Measurements from ENCODE around the gene OR52R1.

GRCh38 chr11:4821021-4821420 lies 16.8 kb upstream of the OR52R1 start, which contains the start of gene OR51F2:
- TF ChIP-seq RCOR1 (IDR thresholded peaks at IDR 0.05; ENCODE audit: low read length) (no peak), YY1 (IDR thresholded peaks at IDR 0.05; ENCODE audit: low read depth) (no peak), RAD21 (IDR thresholded peaks at IDR 0.05; ENCODE audit: low read length) (no peak), NFIC (IDR thresholded peaks at IDR 0.05; ENCODE audit: borderline replicate concordance) (no peak), IRF3 (IDR thresholded peaks at IDR 0.05; ENCODE audit: low read depth, low read length) (no peak), FOXJ3 (CRISPR knock-in tag; IDR thresholded peaks at IDR 0.05) (no peak), REST (IDR thresholded peaks at IDR 0.05; ENCODE audit: low read depth, low read length) (no peak), GATA2 (CRISPR knock-in tag; IDR thresholded peaks at IDR 0.05) (no peak), CHD2 (IDR thresholded peaks at IDR 0.05; ENCODE audit: low read length, partially characterized antibody) (no peak), SIN3A (IDR thresholded peaks at IDR 0.05; ENCODE audit: borderline replicate concordance, low read depth, low read length) (no peak), EZH2phosphoT487 (IDR thresholded peaks at IDR 0.05; ENCODE audit: borderline replicate concordance, low read depth) (no peak)
- TF ChIP-seq, protein P1, sequence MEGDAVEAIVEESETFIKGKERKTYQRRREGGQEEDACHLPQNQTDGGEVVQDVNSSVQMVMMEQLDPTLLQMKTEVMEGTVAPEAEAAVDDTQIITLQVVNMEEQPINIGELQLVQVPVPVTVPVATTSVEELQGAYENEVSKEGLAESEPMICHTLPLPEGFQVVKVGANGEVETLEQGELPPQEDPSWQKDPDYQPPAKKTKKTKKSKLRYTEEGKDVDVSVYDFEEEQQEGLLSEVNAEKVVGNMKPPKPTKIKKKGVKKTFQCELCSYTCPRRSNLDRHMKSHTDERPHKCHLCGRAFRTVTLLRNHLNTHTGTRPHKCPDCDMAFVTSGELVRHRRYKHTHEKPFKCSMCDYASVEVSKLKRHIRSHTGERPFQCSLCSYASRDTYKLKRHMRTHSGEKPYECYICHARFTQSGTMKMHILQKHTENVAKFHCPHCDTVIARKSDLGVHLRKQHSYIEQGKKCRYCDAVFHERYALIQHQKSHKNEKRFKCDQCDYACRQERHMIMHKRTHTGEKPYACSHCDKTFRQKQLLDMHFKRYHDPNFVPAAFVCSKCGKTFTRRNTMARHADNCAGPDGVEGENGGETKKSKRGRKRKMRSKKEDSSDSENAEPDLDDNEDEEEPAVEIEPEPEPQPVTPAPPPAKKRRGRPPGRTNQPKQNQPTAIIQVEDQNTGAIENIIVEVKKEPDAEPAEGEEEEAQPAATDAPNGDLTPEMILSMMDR (IDR thresholded peaks at IDR 0.05): no peak
